Activated CD4-positive, CD25-positive, alpha-beta regulatory T cell treated with anti-CD3 and anti-CD28 coated beads, Interleukin-2, amount 50 U/mL, for 16 hours (primary cell): ENCODE measurements around the gene USP30.
"Not testable (repeated sequence)": the region's sequence is repeated elsewhere in the genome, so short reads cannot be mapped to it uniquely, and the experiment has no call there.

Source experiments
- DNase-seq: peaks from one replicate; pipeline ENCODE4 v3.0.0-alpha.2; 2020; ENCODE audit warnings: low read depth, low spot score

USP30 gene

DNA sequence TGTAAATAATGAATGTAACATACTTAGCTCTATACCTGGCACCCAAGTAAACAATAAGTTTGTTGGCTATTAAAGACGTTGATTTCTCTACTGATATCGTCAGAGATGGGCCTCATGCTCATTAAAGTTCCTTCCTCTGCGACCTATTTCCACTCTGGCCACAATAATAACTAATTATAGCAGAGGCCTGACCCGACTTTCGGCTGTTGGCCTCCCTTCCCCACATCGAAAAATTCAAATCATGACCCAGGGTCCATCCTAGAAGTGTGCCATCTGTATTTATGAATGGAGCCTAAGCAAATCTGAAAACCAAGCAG lies 321 bp upstream of the USP30 start:
- no peak for DNase-seq

DNA sequence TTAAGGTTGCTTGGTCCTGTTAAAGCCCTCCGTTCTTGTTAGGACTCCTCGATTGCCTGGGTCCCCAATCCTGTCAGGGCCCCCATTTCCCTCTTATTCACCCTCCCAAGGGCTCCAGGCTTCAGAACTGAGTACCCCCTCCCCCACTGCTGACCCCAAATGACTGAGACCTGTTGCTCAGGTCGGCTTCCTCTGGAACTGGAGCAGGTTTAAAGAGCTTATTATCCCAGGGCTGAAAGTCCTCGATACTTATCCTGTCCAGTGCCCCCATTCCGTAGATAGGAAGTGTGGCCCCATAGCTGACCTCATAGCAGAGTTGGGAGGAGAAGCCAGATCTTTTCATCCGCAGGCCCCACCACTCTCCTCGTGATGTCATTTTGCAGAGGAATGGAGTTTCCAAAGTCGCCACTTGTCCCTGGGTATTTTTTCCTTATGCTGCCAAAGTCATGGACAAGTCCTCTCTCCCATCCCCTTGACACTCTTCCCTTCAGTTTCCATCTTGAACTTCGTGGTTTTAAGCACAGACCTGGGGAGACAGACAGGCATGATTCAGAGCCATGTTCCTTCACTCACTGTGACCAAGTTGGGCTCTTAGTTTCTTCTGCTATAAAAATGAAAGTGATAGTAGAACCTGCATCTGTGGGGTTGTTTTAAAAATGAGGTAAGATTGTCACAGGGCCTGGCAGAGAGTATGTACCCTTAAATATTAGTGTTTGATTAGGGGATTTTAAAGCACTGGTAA lies 1.2 kb downstream of the USP30 start:
- no peak for DNase-seq

DNA sequence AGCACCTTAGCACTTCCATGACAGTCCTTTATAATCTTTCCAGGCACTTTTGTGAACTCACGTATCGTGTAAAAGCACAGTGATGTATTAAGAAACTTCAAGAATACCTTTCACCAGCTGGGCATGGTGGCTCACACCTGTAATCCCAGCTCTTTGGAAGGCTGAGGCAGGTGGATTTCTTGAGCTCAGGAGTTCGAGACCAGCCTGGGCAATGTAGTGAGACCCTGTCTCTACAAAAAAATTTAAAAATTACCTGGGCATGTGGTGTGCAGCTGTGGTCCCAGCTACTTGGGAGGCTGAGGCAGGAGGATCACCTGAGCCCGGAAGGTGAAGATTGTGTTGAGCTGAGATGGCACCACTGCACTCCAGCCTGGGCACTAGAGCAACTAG lies 1.7 kb downstream of the USP30 start:
- not testable (repeated sequence) for DNase-seq

DNA sequence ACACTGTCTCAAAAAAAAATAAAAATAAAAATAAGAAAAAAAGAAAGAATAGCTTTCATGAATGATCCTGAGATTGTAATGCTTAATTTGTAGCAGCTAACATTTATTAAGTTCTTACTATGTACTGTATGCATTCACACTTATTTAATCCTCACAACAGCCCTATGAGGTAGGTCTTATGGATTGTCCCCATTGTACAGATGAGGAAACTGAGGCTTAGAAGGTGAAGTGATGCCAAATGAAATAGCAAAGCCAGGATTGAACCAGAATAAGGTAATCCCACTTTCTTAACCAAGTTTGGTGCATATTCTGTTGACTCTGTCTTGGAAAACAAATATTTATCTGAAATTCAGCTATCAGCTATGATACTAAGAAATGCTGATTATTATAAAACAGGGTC lies 2.1 kb downstream of the USP30 start:
- DNase-seq, result no peak

DNA sequence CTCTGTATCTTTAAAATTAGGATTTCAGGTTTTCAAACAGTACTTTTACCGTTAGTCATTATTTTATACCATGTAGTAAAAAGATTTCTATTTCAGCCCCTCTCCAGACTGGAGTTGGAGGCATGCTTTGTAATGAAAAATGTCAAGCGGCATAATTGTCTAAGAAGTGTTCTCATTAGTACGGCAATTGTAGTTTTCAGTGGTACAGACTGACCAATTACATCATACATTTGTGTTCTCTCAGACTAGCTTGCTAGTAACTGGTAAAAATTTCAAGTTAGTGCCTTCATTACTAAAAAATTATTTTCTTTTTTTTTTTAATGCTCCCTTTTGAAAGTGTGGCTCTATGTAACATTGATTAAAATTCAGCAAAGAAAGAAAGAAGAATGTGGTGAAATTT lies 4.5 kb downstream of the USP30 start:
- DNase-seq, result no peak

DNA sequence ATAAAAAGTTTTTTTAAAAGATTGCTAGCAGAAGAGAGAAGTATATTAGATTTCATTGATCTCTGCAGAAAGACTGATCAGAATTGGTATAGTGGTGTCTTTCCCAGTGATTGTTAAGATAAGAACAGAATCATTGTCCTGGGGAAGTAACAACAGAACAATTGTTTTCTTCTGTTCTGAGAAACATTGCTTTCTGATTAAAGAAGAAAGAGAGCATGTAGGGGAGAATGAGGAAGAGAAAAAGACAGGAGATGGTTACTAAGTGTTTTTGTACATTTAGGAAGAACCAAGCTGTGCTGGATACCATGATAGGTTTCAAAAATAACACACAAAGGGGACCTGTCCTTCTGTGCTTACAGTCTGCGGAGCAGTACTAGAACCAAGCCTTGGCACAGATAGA lies 5.0 kb downstream of the USP30 start:
- no peak for DNase-seq

DNA sequence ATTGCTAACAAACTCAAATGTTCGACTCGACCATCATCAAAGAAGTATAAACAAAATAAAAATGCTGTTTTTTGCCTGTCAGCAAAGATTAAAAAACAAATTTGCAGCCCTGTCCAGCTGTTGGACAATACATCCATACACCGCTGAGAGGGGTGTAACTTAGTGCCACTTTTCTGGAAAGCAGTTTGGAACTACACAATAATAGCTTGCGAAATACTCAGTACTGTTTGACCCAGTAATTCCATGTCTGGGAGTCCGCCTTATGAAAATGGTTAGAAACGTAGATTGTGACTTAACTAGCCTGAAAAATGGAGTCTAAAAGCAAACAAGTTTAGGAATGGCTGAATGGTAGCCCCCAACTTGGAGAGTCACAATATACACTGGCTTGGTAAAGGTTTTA lies 6.4 kb downstream of the USP30 start:
- DNase-seq, result no peak

DNA sequence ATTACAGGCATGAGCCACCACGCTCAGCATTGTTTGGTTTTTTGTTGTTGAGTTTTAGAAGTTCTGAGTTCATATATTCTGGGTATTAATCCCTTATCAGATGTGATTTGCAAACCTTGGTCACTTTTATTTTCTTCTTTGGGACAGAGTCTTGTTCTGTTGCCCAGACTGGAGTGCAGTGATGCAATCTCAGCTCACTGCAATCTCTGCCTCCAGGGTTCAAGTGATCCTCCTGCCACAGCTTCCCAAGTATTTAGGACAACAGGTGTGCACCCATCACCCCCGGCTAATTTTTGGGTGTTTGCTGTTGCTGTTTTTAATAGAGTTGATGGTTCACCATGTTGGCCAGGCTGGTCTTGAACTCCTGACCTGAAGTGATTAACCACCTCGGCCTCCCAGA lies 11.8 kb downstream of the USP30 start:
- no peak for DNase-seq

DNA sequence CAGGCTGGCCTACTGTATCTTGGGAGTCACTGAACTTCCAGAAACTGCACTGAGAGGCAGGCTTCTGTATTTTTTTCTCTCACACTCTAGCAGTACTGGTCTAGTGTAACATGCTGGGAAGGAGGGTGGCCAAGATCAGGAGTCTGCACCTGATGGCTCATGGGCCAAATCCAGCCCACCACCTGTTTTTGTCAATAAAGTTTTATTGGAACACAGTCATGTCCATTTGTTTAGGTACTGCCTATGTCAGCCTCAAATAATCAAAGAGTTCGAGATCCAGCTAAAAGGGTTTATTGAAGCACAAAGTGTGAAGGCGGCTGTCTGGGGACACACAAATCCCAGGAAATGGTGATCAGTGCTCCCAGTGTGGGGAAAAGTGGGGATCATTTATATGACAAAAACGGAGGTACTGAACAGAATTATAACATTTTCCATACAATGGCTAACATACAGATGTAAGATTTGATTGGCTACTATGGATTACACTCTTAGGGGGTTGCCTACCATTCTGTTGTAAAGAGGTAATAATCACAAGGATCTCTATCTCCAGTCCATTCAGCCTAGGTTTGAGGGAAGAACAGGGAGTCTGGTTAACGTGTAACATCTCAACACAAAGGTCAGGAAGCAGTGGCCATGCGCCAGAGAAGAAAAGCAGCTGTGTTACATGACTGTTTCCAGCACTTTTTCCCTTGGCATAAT lies 12.9 kb downstream of the USP30 start:
- DNase-seq, result no peak

DNA sequence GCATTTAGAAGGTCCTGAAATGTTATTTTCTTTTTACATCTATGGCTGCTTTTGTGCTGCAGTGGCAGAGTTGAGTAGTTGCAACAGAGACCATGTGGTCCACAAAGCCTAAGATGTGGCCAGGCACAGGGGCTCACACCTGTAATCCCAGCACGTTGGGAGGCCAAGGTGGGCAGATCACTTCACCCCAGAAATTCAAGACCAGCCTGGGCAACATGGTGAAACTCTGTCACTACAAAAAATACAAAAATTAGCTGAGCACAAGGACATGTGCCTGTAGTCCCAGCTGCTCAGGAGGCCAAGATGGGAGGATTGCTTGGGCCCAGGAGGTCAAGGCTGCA lies 13.4 kb downstream of the USP30 start:
- DNase-seq, result no peak

DNA sequence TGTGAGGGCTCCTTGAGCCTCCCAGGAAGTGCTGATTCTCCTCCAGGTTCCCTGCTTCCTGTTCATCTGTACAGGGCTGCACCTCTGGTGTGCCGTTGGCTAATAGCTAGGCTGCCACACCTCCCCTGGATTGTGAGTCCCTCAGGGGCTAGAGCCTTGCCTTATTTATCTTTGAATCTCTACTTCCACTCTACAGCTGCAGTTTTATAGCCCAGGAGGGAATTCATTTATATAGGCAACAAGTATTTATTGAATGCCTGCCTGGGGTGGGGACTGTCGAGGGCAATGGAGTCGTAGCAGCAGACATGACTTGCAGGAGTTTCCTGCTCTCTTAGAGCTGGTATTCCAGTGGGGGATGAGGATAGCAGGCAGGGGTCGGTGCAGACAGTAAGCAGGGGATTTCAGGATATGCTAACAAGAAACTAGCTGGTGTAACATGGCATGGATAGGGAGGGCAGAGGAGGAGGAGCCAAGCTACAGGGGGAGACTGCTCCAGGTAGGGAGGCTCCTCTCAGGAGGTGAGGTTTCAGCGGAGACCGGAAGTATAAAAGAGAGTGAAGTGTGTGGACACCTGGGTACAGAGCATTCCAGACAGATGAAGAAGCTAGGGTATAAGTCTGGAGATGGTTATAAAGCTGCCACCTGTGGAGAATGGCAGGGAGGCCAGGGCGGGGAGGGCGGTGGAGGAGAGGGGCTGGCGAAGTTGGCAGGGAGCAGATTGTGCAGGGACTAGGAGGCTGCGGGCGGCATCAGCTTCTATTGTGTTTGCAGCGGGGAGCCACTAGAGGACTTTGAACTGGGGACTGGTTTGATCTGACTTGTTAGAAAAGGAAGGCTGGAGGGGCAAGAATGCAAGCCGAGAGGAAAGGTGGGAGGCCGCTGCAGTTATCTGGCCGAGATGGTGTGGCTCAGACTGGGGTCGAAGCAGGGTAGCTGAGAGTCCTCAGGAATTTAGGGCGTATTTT lies 17.2 kb downstream of the USP30 start:
- DNase-seq, result no peak

DNA sequence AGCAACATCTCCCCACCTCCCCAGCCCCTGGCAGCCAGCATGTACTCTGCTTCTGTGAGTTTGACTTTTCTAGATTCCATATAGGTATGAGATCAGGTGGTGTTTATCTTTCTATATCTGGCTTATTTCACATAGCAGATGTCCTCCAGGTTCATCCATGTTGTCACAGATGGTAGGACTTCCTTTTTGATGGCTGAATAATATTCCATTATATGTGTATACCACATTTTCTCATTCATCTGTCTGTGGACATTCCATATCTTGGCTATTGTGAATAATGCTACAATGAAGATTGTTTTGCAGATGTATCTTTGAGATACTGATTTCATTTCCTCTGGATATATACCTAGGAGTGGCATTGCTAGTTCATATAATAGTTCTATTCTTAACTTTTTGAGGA lies 22.5 kb downstream of the USP30 start:
- no peak for DNase-seq

DNA sequence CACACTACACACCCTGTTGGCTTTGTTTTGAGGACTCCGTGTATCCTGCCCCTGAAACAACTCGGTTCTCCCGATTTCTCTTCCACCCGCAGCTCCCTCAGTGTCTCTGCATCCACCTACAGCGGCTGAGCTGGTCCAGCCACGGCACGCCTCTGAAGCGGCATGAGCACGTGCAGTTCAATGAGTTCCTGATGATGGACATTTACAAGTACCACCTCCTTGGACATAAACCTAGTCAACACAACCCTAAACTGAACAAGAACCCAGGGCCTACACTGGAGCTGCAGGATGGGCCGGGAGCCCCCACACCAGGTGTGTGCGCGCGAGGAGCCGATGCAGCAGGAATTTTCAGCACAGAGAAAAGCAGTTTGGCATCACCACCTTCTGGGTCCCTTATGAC lies 30.4 kb downstream of the USP30 start:
- no peak for DNase-seq

DNA sequence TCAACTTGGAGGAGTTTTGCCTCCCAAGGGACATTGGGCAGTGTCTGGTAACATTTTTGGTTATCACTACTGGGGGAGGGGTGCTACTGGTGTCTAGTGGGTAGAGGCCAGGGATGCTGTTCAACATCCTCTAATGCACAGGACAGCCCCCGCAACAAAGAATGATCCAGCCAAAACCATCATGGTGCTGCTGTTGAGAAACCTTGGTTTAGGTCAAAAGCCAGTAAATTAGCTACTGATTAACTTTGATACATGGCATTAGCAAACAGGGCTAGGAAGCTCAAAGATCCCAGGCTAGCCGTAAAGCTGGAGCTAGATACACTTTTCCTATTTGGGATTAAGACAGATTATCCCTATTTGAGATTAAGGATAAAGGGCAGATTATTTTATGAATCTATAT lies 32.0 kb downstream of the USP30 start:
- no peak for DNase-seq

DNA sequence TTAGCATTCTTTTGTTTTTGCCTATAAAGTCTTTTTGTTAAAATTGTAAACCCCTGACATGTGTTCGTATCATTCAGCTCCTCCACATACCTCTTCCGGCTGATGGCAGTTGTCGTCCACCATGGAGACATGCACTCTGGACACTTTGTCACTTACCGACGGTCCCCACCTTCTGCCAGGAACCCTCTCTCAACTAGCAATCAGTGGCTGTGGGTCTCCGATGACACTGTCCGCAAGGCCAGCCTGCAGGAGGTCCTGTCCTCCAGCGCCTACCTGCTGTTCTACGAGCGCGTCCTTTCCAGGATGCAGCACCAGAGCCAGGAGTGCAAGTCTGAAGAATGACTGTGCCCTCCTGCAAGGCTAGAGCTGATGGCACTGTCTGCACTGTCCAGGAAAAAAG lies 33.2 kb downstream of the USP30 start:
- DNase-seq, result no peak

DNA sequence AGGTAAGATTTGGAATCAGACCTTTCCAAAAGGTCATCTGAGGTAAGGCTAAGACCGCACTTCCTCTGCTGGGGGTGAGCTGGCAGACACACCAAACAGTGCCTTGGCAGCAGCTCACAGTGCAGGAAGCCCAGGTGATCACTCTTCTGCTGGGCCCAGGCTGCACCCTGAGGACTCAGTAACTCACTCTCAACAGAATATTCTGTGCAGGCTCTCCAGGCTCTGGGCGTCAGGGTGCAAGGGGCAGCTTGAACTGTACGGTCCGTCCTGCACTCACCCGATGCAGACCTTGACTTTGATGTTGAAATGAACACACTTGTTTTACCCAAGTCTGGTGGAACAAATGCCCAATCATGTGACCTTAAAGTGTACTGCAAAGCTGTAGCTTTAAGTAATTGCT lies 34.9 kb downstream of the USP30 start:
- DNase-seq, result no peak

DNA sequence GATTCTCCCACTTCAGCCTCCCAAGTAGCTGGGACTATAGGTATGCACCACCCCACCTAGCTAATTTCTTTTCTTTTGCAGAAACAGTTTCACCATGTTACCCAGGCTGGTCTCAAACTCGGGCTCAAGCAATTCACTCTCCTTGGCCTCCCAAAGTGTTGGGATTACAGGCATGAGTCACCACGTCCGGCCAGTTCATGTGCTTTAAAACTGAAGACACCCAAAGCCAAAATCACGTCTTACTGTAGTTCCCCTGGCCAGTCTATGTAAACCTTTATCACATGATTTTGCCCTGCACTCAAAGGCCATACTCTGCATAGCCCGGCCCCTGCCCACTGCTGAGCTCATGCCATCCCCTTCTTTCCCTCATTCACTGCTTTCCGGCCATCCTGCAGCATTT lies 36.4 kb downstream of the USP30 start:
- no peak for DNase-seq

DNA sequence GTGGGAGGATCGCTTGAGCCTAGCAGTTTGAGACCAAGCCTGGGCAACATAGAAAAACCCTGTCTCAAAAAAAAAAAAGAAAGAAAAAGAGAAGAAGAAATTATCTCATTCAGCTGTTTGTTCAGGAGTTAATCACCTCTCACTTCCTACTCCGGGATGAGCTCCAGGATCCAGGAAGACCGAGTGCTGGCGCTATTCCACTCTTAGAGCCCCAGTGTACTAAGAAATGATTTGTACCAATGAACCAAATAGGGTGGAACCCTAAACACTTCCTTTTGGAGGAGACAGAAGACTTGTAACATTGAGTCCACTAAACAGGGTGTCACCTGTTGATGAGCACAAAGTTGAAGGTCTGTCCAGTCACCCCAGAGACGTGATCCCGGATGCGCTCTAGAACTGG lies 37.3 kb downstream of the USP30 start:
- DNase-seq, result no peak

DNA sequence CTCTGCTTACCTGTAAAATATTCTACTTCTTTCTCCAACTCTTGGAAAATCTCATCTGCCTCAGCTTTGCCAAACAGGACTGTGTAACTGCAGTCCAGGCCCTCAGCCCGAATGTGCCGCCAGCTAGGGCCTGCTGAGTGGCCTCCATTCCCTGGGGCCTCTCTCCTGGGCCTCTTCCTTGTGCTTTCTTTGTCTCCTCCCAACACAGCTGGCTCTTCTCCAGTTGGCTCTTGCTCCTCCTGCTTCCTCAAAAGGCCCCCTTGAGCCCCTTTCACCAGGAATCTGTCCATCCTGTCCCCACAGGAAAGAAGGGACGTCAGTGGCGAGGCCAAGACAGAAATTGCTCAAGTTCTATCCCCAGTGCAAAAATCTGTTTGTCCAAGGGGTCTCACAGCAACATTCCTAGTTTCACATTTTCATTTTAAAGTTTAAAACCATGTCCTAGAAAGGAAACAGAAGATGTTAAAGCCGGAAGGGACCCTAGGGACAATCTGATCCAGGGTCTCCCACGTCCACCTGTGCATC lies 40.2 kb downstream of the USP30 start:
- DNase-seq, result no peak

DNA sequence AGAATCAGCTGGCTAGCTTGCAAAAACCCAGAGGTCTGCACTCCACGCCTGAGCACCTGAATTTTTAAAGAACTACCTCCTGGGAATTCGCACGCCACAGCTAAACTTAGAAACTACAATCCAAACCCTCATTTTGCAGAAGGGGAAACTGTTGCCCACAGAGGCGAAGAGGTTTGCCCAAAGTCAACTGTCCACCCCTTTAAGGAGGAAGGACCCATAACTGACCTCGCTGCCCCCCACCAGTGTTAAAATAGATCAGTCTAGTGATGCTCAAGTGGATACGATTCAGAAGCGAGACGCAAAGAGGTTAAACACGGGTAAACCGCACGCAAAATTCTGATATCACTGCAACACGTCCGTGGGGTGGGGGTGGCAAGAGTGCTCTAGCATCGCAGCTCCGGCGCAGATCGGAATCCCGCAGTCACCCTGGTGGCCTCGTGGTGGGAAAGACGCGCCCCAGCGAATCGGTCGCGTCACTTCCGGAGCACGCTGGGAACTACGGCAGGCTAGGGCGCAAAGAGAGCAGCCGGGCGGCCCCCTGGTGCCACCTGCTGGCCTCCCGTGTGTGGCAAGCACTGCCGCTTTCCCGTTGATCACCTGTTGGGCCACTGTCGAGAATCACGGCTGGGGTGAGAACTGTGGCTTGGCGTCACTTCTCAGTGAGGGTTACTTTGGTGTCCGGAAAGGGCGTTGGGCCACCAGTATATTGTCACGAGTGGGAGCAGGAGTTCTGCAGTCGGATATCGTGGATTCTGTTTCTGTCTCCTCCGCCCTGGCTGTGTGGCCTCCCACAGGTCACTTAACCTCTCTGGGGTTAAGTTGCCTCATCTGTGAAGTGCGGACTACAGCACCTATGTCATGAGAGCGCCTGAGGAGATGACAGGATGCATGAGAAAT lies 40.9 kb downstream of the USP30 start, which contains the start of gene ALKBH2:
Gene ALKBH2, minus strand, starts transcription at position 451 of the 897 bp plus-strand sequence. CDS start 686 bp downstream, outside the sequence.
- peak; percentile 89 for DNase-seq

DNA sequence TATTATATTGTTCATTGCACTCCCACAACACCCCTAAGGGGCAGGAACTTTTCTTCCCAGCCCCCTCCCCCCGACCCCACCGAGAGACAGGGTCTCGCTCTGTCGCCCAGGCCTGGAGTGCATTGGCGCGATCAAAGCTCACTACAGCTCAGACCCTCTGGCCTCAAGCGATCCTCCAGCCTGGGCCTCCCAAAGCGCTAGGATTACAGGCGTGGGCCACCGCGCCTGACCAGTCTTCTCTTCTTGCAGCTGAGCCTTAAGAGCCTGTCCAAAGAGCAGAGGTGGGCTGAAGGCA lies 44.7 kb downstream of the USP30 start:
- no peak for DNase-seq
